SW 1271 (cell line): ENCODE data around the gene CROT.
"Not testable (repeated sequence)": the region's sequence is repeated elsewhere in the genome, so short reads cannot be mapped to it uniquely, and the experiment has no call there.

Experiments used
- DNase-seq, 2 experiments: peaks; one replicate each; lab custom pipeline; 2025; lab: John Stamatoyannopoulos, UW

CROT gene, protein sequence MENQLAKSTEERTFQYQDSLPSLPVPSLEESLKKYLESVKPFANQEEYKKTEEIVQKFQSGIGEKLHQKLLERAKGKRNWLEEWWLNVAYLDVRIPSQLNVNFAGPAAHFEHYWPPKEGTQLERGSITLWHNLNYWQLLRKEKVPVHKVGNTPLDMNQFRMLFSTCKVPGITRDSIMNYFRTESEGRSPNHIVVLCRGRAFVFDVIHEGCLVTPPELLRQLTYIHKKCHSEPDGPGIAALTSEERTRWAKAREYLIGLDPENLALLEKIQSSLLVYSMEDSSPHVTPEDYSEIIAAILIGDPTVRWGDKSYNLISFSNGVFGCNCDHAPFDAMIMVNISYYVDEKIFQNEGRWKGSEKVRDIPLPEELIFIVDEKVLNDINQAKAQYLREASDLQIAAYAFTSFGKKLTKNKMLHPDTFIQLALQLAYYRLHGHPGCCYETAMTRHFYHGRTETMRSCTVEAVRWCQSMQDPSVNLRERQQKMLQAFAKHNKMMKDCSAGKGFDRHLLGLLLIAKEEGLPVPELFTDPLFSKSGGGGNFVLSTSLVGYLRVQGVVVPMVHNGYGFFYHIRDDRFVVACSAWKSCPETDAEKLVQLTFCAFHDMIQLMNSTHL

DNA sequence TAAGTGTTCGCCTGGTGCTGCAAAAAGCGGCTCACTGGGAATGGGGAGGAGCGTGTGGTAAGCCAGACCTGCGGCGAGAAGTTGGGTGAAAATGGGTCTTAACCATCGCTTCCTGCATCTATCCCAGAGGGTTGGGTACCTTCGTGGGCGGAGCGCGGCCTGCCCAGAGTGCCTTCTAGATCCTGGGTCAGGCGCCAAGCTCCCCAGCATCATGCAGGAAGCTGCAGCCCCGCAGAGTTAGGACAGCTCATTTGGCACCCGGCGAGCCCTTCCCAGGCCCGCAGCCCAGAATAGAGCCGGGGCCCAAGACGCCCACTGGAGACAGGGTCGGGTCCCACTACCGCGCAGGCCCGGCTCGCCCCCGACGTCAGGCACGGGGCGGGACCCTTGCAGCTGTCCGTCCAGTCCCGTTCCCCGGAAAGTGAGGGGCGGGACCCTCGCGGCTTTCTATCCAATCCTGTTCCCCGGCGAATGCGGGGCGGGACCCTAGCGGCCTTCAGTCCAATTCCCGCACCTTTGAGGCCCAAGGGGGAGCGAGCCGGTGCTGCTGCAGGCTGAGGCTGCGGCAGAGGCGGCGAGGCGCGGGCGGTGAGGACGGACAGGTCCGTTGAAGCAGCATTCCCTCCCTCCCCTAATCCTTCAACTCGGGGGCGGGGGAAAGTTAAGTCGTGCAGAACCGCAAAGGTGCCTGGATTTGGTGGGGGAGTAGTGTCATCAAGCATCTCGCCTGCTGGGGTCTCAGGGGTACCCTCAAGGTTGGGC is at the start of gene CROT:
Gene CROT (plus strand): TSS at position 499 of the 762 bp plus-strand sequence. CDS start 3,405 bp downstream, outside the sequence.
- DNase-seq: peak; percentile 82 to 88

DNA sequence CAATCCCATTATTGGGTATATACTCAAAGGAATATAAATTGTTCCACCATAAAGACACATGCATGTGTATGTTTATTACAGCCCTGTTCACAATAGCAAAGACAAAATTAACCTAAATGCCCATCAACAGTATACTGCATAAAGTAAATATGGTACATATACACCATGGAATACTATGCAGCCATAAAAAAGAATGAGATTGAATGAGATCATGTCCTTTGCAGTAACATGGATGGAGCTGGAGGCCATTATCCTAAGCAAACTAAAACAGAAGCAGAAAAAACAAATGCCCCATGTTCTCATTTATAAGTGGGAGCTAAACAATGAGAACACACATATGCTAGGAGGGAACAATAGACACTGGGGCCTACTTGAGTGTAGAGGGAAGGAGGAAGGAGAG is 44.7 kb upstream of the CROT start:
- no peak for DNase-seq

DNA sequence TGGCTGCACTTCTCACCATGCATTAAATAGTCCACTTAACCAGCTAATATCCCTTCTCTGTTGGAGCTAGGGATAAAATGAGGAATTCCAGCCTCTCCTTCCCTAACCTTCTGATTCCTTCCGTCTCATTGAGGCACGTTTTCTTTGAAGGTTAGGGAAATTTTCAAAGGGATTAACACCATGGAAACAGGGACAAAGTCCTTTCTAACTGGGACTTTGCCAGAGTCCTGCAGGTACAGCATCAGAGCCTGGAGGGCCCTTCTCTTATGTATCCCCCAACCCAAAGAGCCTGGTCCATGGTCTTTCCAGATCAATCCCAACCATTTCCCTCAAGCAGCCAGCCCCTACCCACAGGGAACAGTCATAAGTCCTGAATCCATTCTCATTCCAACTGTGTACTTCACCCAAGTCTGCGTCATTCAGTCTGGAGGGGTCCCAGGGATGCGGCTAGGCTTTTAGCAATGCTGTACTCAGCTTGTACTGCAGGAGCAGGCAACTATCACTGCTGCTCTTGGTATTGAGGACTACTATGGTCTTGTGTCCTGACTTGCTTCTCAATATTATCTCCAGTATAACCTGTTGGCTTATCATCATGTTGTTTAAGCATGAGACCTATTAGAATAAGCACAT is 34.6 kb upstream of the CROT start:
- no peak for DNase-seq

DNA sequence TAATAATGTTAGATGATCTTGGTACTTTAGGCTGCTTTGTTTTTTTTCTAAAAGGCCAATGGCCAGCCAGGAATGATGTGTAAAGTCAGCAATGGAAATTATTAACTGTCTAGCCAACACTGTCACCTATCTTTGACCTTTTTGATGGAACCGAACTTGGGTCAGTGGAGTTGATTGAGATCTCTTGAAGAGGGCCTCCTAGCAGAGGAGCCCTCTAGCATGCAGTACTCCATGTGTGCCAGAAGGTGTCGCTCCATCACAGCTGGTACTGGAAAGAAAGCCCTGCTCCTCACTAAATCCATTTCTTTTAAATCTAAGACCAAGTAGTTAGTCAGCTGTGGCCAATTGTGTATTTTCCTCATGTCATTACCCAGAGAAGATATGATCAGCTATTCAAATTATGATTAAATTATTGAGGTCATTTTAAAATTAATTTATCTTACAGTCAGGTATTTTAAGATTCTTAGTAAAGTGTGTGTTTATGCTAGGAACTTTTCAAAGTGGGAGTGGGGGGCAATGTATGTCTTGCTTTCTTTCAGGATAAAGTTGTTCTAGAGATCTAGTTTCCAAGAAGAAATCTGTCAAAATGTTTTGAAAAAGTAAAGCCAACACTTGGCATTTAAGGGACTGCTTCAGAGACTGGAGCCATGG is 33.1 kb upstream of the CROT start:
- peak in 1 of 2 experiments; percentile 46 for DNase-seq

DNA sequence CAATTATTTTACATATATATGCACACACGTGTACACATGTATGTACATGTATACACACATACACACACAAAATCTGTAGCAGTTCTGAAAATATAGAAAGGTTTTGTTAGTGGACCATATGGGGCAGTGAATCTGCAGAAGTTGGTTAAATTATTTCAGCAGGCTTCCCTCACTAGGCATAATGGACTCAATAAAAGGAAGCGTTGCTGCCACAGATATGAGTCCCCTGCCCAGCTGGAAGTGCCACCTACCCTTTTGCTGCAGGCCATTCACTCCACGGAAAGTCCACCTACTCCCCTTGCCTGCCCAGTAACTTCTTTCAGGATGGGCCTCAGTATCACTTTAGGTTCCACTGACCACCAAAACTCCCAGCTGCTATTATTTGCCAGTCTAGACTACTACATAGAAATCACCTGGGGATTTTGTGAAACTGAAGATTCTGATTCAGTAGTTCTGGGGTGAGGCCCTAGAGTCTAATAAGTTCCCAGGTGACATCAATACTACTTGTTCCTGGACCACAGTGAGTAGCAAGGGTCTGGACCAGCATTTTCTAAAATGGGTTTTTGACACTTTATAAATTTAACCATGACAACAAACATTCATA is 29.3 kb upstream of the CROT start:
- no peak for DNase-seq

DNA sequence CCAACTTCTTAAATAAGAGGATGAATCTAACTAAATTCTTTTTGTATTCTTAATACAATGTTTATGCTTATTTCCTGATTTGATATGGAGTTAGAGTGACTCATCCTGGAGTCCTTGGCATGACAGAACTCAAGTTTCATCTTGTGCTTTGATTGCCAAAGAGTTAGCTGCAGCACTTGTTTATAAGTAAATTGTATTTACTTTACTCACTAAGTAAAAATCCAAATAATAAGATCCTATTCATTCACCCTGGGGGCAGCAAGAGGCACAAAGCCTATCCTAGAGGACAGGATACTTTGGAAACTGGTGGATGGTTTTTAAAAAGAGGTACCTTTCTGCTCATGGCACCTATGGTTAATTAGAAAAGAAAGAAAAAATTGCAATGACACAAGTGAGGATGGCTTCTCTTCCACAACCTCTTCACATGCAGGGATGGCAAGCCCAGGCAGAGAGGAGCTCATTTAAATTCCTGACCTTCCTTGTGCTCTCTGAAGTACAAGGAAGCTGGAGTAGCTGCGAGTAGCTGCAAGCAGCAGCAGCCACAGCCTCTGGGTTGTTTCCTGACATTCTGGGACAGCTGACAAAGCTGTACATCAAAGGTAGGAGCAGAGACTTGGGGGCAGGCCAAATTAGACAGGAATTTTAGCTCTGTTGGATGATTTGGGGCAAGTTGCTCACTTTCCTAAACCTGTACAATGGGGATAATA is 28.5 kb upstream of the CROT start:
- no peak for DNase-seq

DNA sequence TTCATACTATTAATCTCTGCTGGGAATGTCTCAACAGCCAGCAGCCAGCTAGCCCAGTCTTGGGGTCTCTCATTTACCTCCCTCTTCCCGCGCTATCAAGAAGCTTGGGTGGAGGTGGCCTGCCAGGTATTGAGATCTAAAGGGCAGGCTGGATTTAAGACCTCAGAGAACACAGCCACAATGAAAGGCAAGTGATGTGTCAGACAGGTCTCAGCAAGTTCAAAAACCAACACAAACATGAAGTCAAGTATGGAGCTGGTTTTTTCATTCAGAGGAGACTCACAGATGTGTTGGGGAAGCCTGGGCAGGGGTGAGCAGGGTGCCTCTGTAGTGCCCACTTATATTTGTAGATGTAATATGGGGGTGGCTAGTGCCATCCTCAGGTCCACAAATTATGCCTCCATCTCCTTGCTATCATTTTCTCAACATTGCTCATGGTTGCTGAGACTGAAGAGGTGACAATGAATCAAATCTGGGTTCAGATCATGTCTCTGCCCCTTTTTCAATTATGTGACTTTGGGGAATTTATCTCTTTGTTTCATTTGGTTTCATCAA is 27.7 kb upstream of the CROT start:
- no peak for DNase-seq

DNA sequence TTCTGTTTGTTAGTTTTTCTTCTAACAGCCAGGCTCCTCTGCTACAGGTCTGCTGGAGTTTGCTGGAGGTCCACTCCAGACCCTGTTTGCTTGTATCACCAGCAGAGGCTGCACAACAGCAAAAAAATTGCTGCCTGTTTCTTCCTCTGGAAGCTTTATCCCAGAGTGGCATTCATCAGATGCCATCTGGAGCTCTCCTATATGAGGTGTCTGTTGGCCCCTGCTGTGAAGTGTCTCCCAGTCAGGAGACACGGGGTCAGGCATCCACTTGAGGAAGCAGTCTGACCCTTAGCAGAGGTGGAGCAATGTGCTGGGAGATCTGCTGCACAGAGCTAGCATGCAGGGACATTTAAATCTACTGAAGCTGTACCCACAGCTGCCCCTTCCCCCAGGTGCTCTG is 26.7 kb upstream of the CROT start:
- no peak for DNase-seq

DNA sequence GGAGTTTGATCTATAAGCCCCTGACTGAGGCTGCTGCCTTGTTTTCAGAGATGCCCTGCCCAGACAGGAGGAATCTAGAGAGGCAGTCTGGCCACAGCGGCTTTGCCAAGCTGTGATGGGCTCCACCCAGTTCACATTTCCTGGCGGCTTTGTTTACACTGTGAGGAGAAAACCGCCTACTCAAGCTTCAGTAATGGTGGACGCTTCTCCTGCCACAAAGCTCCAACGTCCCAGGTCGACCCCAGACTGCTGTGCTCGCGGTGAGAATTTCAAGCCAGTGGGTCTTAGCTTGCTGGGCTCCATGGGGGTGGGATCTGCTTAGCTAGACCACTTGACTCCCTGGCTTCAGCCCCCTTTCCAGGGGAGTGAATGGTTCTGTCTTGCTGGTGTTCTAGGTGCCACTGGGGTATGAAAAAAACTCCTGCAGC is 26.3 kb upstream of the CROT start:
- DNase-seq: not testable (repeated sequence)

DNA sequence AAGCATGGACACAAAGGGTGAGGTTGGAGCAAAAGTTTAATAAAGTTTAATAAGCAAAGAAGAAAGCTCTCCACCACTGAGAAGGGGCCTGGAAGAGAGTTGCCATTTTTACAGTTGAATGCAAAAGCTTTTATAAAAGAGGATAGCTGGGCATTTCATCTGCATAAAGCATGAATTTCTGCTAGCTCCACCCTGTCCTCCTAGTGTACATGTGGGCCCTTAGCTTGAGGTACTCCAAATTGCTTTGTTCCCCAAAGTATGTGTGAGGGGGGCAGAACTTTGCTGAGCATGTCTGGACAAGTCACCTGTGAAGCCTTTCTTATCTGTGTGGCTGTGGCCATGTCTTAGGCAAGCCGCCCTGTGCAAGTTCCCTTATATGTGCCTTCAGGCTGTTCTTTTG is 22.6 kb upstream of the CROT start:
- DNase-seq: no peak

DNA sequence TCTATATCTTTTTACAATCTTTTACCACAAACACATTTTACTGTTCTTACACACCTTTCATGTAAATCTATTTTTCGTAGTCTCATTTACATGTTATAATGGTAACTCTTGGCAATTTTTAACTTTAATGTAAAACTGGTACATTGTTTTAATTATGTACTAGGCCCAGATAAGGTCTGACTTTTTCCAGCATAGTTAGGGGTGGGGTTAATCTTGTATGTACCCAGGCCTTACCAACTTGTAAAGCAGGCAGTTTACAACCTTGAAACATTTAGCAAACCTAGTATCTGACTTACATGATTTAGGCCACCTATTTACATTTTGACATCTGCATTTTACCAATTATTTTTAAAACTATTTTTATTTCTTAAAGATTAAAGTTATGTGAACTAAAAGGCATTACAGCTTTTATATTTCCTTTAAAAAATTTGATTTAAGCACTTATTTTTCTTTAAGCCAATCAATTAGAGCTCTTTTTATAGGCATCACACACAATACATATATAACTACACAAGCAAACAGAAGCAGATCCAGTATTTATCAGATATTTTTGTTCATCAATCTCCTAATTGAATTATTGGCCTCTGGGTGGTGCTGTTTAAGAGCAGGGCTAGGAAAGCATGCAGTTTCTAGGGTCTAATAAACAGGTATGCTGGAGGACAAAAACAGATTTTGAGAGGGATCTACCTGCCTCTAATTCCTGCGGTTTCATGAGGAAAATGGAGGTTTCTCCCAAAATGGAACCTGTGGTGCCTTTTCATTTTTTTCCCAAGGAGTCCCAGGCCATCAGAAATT is 19.7 kb upstream of the CROT start:
- DNase-seq: no peak

DNA sequence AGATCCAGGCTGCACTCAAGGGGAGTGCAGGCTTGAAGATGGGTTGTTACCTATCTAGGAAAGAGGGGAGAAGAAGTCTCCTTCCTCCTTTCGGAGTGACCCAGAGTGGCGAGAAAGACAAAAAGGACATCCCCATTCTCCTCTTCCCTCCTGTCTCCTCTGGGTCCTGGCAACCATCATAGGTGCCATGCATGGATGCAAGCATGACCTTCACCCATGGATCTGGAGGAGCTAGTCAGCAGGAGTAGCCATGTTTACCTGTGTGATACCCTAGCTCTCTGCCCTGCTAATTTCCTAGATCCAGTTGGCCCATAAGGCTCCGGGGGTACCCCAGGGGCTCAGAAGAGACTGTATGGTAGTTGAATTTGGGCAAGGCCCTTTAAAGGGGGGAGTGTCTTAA is 17.2 kb upstream of the CROT start:
- no peak for DNase-seq

DNA sequence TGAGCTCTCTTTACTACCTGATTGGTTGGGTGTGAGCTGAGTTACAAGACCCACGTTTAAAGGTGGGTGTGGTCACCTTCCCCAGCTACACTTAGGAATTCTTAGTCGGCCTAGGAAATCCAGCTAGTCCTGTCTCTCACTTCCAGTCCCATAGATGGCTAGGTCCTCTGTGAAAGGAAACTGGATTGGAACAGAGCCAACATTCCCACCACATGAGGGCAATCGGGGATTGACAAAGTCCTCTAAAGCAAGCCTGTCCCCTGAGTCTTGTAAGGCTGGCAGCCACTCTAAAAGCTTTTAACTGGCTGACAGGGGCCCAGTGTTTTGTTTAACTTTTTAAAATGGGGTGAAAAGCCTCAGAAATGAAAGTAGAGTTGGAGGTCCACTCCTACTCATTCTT is 15.1 kb upstream of the CROT start:
- DNase-seq: no peak

DNA sequence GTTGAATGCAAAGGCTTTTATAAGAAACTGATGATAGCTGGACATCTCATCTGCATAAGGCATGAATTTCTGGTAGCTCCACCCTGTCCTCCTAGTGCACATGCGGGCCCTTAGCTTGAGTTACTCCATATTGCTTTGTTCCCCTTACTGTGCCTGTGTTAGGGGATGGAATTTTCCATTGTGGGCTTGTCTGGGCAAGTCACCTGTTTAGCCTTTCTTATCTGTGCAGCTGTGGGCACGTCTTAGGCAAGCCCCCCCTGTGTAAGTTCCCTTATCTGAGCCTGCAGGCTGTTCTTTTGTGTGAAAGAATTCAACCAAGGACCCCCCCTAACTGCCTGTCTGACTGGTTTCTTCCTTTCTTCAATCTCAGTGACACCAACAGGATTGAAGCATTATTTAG is 14.5 kb upstream of the CROT start:
- DNase-seq: no peak

DNA sequence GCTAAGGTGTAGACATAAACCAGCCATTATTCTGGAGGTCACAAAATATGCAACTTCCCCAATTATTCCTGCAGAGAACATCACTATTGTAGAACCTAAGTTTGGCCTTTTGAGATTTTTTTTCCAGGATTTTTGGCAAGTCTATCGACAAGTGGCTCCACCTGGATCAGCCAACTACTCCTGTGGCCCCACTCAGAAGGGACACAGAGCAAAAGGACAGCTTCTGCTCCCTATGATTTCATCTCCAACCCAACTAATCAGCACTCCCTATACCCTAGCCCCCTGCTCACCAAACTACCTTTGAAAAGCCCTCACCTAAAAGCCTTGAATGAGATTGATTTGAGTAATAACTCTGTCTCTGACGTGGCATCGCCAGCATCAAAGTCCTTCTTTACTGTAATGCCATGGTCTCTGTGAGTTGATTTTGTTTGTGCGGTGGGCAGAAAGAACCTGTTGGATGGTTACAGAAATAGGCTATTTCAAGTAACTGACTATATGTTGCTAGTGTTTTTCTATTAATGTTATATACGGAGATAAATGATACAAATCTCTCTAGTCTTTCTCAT is 13.7 kb upstream of the CROT start:
- no peak for DNase-seq

DNA sequence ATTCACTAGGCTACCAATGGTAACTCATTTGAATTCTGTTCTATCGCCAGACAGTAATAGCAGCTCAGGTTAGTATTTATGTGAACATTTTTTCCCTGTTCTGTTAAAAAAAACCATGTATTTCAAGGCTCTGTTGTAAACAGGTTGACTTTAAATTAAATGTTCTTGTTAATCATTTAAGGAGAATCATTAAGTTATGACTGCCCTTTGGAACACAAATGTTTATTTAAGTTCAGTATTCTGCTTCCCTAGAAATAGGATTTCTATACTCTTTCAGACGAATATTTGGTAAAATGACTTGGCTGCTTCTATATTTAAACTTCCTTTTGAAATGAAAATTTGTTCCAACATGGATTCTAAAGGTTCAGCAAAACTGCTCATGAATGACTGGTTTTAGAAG is 13.1 kb upstream of the CROT start:
- no peak for DNase-seq

DNA sequence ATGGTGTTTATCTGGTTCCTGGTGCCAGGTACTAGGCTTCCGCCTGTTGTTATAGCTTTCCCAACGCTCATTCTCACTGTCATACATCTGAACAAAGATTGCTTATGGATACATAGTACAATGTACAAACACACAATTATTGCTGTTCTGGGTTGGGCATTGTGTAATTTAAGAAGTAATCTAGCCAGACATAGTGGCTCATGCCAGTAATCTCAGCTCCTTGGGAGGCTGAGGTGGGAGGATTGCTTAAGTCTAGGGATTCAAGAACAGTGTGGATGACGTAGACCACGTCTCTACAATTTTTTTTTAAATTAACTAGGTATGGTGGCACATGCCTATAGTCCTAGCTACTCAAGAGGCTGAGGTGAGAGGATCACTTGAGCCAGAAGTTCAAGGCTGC is 9.3 kb upstream of the CROT start:
- DNase-seq: no peak

DNA sequence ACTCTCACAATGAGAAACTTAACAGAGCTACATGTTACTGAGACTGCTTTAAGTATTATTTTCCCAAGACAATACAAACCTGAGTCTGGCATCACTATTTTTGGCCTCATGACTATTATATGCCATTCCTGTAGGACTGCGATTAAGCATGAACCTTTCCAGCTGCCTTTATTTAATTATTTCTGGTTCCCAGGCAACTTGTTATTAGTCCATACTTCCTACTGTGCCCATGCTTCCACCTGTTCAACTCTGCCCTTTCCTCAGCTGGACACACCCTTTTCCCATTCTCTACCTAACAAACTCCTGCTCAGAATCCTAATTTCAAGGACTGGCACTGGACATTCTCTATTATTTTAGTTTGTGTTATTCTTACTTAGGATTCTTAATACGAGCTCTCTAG is 8.1 kb upstream of the CROT start:
- no peak for DNase-seq

DNA sequence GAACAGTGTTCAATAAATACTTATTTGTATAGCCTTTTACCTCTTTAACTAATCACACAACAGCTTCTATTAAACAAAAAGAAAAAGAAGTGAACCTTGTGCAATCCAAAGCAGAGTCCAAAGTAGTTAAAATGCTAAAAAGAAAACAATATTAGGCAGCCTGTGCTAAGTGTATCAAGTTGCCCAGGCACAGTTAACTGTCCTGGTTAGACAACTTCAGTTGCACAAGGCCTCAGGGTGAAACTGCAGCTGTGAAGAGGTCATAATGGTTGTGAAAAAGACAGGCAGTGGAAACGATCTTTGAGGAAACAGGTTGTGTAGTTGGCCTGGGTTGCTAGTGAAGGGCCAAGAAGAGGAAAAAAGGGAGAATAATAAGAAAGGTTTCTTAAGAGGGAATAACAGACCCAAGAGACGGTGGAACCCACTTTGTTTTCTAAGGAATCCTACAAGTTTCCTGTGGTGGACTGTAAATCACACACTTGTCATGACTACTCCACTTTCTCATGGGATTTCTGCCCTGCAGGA is 6.0 kb upstream of the CROT start:
- no peak for DNase-seq
